ENCODE measurements around the gene SLC26A4.
"Not testable (repeated sequence)": the region's sequence is repeated elsewhere in the genome, so short reads cannot be mapped to it uniquely, and the experiment has no call there.

SLC26A4 gene

GRCh38 chr7:107660381-107661080 lies at the start of gene SLC26A4:
TSS of gene SLC26A4 (plus strand) at chr7:107660828. CDS start at chr7:107661642, 814 bp downstream.
- DNase-seq (ENCODE audit: low spot score): peak; percentile 54

DNA sequence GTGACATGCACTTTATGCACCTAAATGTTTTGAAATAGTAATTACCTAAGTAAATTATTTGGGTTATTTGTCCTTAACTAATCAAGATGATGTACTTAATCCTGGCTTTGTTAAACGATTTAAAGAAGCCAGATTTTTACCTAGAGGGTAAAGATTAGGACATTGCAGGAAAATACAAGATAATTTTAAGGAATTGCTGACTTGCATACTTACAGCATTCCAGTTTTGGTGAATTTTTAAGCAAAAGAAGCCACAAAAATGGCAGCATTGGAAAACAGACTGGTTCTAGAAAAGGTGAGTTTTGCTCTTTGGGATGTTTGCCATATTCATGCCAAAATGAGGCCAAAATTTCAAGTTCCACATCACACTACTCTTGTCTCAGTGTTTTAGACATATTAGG lies 47.2 kb upstream of the SLC26A4 start:
- DNase-seq (ENCODE audit: low spot score): no peak

GRCh38 chr7:107613948-107614347 lies 46.7 kb upstream of the SLC26A4 start:
- no peak for DNase-seq (ENCODE audit: low spot score)

GRCh38 chr7:107614425-107614824 lies 46.2 kb upstream of the SLC26A4 start:
- no peak for DNase-seq (ENCODE audit: low spot score)

DNA sequence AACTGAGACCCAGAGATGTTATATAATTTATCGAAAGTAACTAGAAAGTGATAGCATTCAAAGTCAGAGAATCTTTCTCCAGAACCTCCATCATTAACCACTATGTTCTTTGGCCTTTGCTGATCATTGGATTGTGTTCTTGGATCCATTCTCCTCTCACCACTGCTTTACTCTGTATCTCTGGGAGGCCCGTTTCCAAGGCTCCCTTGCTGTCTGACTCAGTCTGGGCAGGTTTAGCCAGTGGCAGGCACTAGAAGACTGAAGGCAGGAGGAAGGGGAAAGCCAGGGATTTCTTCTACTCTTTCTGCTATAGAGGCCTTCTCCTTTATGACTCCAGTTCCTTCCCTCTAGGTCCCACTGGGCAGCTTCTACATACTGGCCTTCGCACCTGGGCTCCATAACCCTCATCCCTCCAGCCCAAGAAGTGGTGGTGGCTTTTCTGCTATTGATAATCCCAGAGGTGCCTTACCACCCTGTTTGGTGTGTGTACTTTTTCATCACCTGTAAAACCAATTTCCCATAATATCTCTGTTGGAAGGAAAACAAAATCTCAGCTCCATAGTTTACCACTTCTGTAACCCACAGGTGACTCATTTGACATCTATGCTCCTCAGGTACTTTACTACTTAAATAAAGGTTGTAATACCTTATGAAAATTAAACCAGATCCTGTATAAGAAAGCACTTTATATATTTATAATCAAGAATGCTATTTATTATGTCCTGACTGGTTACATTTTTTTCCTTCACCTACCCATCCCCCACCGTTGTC lies 44.5 kb upstream of the SLC26A4 start:
- no peak for DNase-seq (ENCODE audit: low spot score)

DNA sequence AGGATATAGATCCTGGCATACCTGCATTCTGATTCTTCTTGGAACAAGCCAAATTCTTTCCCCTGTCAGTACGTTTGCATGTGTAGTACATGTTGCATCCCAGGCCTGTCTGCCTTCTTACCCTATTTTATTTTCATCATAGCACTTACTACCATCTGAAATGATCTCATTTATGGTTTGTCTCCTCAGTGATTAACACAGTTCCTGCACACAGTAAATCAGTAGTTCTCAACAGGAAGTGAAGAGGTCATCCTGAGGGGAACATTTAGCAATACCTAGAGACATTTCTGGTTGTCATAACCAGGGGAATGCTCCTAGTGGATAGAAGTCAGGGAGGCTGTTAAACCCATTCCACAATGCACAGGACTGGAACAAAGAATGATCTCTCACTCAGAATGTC lies 38.2 kb upstream of the SLC26A4 start:
- DNase-seq (ENCODE audit: low spot score): no peak

DNA sequence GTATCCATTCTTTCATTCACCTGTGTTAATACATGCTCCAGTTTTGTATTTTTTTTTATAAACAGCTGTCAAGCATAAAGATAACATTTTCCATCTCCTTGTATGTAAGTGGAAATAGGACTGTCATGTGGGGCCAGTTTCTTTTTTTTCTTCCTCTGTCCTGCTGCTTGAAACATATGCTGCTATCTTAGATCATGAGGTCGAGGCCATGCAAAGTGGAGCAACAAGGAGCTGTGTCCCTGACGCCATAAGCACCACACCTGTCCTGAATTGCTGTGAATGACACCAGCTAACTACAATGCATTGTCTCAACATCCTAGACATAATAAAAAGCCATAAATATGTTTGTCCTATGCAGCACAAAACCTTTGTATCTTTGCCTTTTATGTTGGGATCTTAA lies 37.7 kb upstream of the SLC26A4 start:
- DNase-seq (ENCODE audit: low spot score): no peak

- no peak for DNase-seq (ENCODE audit: low spot score)
These were observed 33.6 kb upstream of the SLC26A4 start for GRCh38 chr7:107627002-107627401.

- DNase-seq (ENCODE audit: low spot score): no peak
These were observed 32.1 kb upstream of the SLC26A4 start for GRCh38 chr7:107628461-107629064.

GRCh38 chr7:107630342-107630741 lies 30.3 kb upstream of the SLC26A4 start:
- DNase-seq (ENCODE audit: low spot score): no peak

DNA sequence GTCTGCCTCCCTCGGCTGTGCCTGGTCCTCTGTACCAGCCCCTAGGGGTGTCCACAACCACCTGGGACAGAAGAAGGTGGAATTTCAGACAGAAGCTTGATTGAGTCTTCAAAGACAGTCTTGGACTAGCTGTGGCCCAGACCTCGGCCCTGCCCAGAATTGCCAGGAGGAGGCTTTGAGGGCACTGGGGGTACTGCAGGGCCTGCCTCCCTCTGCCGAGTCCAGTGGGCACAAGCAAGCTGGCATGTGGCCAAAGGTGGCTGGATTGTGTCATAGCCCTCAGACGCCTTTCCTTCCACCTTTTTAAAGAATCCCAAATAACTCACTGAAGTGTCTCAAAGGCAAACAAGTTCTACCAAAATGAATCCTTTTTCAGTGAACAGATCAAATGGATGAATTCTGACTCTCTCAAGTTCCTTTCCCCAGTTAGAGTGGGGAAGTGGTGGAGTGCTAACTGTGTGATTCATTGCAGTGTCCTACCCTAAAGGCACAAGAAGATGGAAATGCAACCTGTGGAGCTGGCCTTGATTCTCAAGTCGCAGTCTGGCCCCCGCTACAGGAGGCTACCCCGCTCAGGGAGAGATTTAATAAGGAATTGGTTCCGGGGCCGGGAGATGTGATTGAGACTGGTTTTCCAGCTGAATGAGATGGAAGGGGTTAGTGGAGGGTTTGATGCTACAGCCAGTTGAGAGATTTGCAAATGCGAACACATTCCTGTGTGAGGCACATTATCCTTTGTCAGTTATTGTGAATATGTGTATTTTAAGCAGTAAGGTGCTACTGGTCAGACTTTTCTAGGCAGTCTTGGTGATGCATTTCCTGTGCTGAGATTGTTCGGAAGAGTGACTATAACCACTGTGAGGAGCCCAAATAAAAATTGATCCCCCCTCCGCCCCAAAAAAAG lies 28.8 kb upstream of the SLC26A4 start:
- no peak for DNase-seq (ENCODE audit: low spot score)

GRCh38 chr7:107632492-107632865 lies 28.1 kb upstream of the SLC26A4 start:
- DNase-seq (ENCODE audit: low spot score): no peak

DNA sequence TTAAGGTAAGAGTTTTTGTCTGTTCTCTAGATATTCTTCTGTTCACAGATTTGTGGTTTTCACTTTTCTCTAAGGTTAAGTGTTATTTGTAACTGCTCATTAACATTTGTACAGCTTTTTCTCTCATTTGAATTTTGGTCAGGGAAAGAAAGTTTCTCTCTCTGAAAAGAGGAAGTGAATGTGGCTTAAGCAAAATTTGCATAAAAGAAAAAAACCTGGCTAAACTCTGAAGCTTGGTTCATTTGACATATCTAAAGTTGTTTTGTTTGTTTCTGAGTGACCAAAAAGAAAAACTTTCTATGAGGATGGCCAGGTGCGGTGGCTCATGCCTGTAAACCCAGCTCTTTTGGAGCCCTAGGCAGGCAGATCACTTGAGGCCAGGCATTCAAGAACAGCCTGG lies 22.0 kb upstream of the SLC26A4 start:
- no peak for DNase-seq (ENCODE audit: low spot score)

DNA sequence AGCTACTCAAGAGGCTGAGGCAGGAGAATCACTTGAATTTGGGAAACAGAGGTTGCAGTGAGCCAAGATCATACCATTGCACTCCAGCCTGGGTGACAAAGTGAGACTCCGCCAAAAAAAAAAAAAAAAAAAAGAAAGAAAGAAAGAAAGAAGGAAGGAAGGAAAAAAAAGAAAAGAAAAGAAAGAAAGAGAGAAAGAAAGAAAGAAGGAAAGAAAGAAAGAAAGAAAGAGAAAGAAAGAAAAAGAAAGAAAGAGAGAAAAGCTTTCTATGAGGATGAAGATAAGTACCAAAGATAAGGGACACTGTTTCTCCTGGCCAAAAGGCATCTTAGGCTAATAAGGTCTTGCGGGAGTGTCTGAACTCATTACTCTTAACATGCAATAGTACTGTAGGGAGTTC lies 21.6 kb upstream of the SLC26A4 start:
- not testable (repeated sequence) for DNase-seq (ENCODE audit: low spot score)

- DNase-seq (ENCODE audit: low spot score): no peak
These were observed 19.0 kb upstream of the SLC26A4 start for GRCh38 chr7:107641676-107642075.

DNA sequence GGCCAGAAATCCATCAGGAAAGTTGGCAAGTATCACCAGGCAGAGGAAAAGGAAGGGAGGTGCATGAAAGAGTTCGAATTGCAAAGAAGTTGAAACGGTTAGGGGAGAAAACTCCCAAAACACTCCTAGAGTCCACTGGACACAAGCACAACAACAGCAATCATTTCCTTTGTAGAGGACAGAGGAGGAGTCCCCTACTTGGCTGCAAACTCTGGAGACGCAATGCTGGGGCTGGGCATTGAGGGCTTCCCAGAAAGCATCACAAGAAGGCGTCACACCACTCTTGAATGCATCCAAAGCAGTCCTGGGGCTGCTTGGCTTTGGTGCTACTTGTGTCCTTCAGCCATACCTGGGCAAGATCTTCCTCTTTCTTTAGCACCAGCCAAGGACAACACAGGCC lies 18.1 kb upstream of the SLC26A4 start:
- DNase-seq (ENCODE audit: low spot score): no peak

DNA sequence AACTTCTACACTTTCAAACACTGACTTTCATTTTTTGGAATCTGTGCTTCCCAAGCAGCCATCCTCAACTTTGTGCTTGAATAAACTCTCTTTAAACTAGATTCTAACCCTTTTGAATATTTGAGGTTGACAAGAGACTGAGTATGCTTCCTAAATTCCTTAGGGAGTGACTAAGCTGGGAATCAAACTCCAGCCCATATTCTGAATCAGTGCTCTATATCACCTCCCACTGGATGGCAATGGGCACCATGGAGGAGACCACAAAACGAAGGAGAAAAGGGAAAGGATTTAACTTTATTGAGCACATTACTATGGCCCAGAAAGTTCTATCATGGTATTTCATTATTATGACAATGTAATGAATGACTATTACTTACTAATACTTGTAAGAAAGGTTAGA lies 17.2 kb upstream of the SLC26A4 start:
- no peak for DNase-seq (ENCODE audit: low spot score)

DNA sequence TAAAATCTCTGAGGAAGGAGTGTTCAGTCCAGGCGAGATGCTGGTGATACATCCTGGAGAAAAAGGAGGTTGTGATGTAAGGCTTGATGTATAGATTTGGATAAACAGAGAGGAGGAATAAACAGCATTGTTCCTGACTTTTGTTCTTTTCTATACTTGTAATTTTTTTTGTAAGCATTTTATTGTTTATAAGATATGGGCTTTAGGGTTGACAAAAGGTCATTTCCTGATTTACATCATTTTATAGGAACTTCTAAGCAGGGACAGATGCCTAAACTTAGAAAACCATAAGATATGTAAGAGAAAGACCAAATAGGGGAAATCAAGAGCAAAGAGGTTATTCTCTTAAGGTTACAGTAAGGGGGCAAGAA lies 16.7 kb upstream of the SLC26A4 start:
- DNase-seq (ENCODE audit: low spot score): no peak

GRCh38 chr7:107644309-107644974 lies 16.2 kb upstream of the SLC26A4 start:
- DNase-seq (ENCODE audit: low spot score): no peak

- no peak for DNase-seq (ENCODE audit: low spot score)
These were observed 8.0 kb upstream of the SLC26A4 start for GRCh38 chr7:107652642-107653041.

DNA sequence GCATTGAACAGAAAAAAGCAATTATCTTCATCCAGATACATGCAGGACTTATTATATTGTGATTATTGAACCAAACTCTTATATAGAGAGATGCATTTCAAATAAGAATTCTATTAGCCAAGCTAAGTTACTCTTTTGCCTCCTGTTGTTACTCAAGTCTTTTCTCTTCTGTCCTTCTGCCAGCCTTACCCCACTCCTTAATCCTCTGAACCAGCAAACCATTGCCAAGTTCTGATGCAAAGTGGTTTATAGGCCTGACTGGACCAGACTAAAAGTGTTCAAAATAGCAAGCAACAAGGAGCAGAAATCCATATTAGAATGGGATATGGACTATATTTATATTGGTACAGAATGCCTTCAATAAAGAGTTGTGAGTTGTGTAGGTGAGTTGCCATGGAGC lies 2.2 kb upstream of the SLC26A4 start:
- no peak for DNase-seq (ENCODE audit: low spot score)

- no peak for DNase-seq (ENCODE audit: low spot score)
These were observed 962 bp upstream of the SLC26A4 start for GRCh38 chr7:107659666-107660065.
